OCI-LY3 (cell line): Measurements from ENCODE around the gene FBXW4.

Source experiments
- CTCF ChIP-seq: fragments of 200-600, 300-600 bp; sonication (generic); IDR thresholded peaks from 2 replicates; pipeline ENCODE4 v1.5.1; 2014; ENCODE audit warnings: antibody characterized with exemption, low read length, low read depth
- EZH2phosphoT487 ChIP-seq: fragments of 200-600 bp; shearing (Covaris generic); IDR thresholded peaks from 2 replicates; pipeline ENCODE4 v1.6.1; 2018; ENCODE audit warnings: antibody characterized with exemption, mixed run types, low read depth

- no peak for TF ChIP-seq CTCF
- no peak for TF ChIP-seq EZH2phosphoT487
Observed at GRCh38 chr10:101718690-101719275, 23.8 kb upstream of the FBXW4 start.
